Measurements from ENCODE around the gene USP7.
A peak's percentile ranks its signal among the peaks of the same experiment; 100 is the strongest.
"Not testable (repeated sequence)": the region's sequence is repeated elsewhere in the genome, so short reads cannot be mapped to it uniquely, and the experiment has no call there.

The USP7 gene

GRCh38 chr16:8877894-8878522 is 85.7 kb downstream of the USP7 start:
- no peak for DNase-seq (ENCODE audit: low spot score)

- not testable (repeated sequence) for DNase-seq (ENCODE audit: low spot score)
Measured at GRCh38 chr16:8875317-8875716, 88.4 kb downstream of the USP7 start.

GRCh38 chr16:8874388-8874787 is 89.3 kb downstream of the USP7 start:
- no peak for DNase-seq (ENCODE audit: low spot score)

- not testable (repeated sequence) for DNase-seq (ENCODE audit: low spot score)
Measured at GRCh38 chr16:8873866-8874195, 89.9 kb downstream of the USP7 start.

- no peak for DNase-seq (ENCODE audit: low spot score)
Measured at GRCh38 chr16:8872967-8873865, 90.5 kb downstream of the USP7 start.

GRCh38 chr16:8872071-8872470 is 91.6 kb downstream of the USP7 start:
- no peak for DNase-seq (ENCODE audit: low spot score)

- DNase-seq (ENCODE audit: low spot score) = not testable (repeated sequence)
Measured at GRCh38 chr16:8869988-8870241, 93.8 kb downstream of the USP7 start.

- DNase-seq (ENCODE audit: low spot score) = peak; percentile 51
Measured at GRCh38 chr16:8869212-8869987, 94.3 kb downstream of the USP7 start.

- peak; percentile 92 for DNase-seq (ENCODE audit: low spot score)
Measured at GRCh38 chr16:8868416-8869211, 95.1 kb downstream of the USP7 start, which contains the start of gene CARHSP1. Gene CARHSP1 (minus strand): TSS chr16:8869006. CDS start chr16:8859328, 9,678 bp downstream.

GRCh38 chr16:8867932-8868415 is 95.7 kb downstream of the USP7 start:
- DNase-seq (ENCODE audit: low spot score) = no peak

GRCh38 chr16:8867216-8867931 is 96.3 kb downstream of the USP7 start:
- DNase-seq (ENCODE audit: low spot score) = no peak

- no peak for DNase-seq (ENCODE audit: low spot score)
Measured at GRCh38 chr16:8866884-8867215, 96.9 kb downstream of the USP7 start.

GRCh38 chr16:8866118-8866883 is 97.4 kb downstream of the USP7 start:
- DNase-seq (ENCODE audit: low spot score) = peak; percentile 43

GRCh38 chr16:8865145-8865882 is 98.4 kb downstream of the USP7 start:
- DNase-seq (ENCODE audit: low spot score) = no peak

GRCh38 chr16:8864480-8865110 is 99.1 kb downstream of the USP7 start:
- DNase-seq (ENCODE audit: low spot score) = no peak

GRCh38 chr16:8863594-8864424 is 99.9 kb downstream of the USP7 start:
- DNase-seq (ENCODE audit: low spot score) = peak; percentile 83

- DNase-seq (ENCODE audit: low spot score) = no peak
Measured at GRCh38 chr16:8862309-8863130, 101.2 kb downstream of the USP7 start.

Measured in HuH-7.5 (cell line).